HL-60 (cell line): Measurements from ENCODE around the gene PPP2R5C.

Experiments
- CTCF ChIP-seq: IDR thresholded peaks from one replicate; pipeline ENCODE4 v1.5.1; 2011; ENCODE audit warnings: low read length, control low read depth, inconsistent platforms; ENCODE audit not compliant: insufficient read depth
- GABPA ChIP-seq: IDR thresholded peaks from 2 replicates; pipeline ENCODE4 v1.6.1; 2012; ENCODE audit warnings: low read depth
- POLR2AphosphoS5 ChIP-seq: IDR thresholded peaks from 2 replicates; pipeline ENCODE4 v1.6.1; 2012; ENCODE audit warnings: low read depth
- REST ChIP-seq: IDR thresholded peaks from 2 replicates; pipeline ENCODE4 v1.6.1; 2012; ENCODE audit warnings: low read depth; ENCODE audit not compliant: insufficient replicate concordance
- SPI1 ChIP-seq: IDR thresholded peaks from 2 replicates; pipeline ENCODE4 v1.6.1; 2012; ENCODE audit warnings: low read depth, mild to moderate bottlenecking, borderline replicate concordance

GRCh38 chr14:101957406-101958234 is 196.1 kb downstream of the PPP2R5C start:
- TF ChIP-seq CTCF, result no peak
- no peak for TF ChIP-seq POLR2AphosphoS5
- TF ChIP-seq REST, result no peak
- TF ChIP-seq GABPA, result no peak
- no peak for TF ChIP-seq SPI1
